ENCODE data around the gene FAM221B. TPM values are rescaled to one million over a fixed set of nuclear protein-coding genes. Genes with fewer than 3 reads are reported as not detected.

Gene FAM221B
- total RNA-seq, result not detected

- Histone ChIP-seq H3K36me3 (no peaks in the 10 kb centered on the region), H3K27ac (peak within 1 kb of the TSS; percentile 95), H3K4me3 (peak within 1 kb of the TSS; percentile 84), H3K27me3 (no peaks in the 10 kb centered on the region), H3K9me3 (no peaks in the 10 kb centered on the region), H3K4me1 (peaks cover 63% of the 10 kb centered on the region)
- WGBS, result 0% methylated on average over 9 of the region's 21 CpGs
- DNase-seq (ENCODE audit: low spot score in 2 of 2), result no peak
- TF ChIP-seq CTCF (IDR thresholded peaks at IDR 0.05), result no peak
- no peak for TF ChIP-seq EP300 (IDR thresholded peaks at IDR 0.05)
- TF ChIP-seq POLR2A (IDR thresholded peaks at IDR 0.05), result no peak
- TF ChIP-seq POLR2AphosphoS5 (IDR thresholded peaks at IDR 0.05), result no peak
Measured at GRCh38 chr9:35828716-35829083, at the start of gene FAM221B. Gene FAM221B (minus strand): TSS chr9:35828732. CDS start chr9:35826161, 2,571 bp downstream.

- H3K27me3 ChIP-seq, result no peaks in the 10 kb centered on the region
- H3K4me3 ChIP-seq, result no peak overlapping the region
- H3K9me3 ChIP-seq, result no peaks in the 10 kb centered on the region
- DNase-seq (ENCODE audit: low spot score in 2 of 2), result no peak
- H3K4me1 ChIP-seq, result no peaks in the 10 kb centered on the region
- no peaks in the 10 kb centered on the region for H3K36me3 ChIP-seq
- WGBS, result 66% methylated on average over 3 of the region's 3 CpGs
- TF ChIP-seq CTCF (IDR thresholded peaks at IDR 0.05), result no peak
- TF ChIP-seq POLR2AphosphoS5 (IDR thresholded peaks at IDR 0.05), result no peak
- H3K27ac ChIP-seq, result no peak overlapping the region
Measured at GRCh38 chr9:35872505-35872904, 44.0 kb upstream of the FAM221B start.

- no peak overlapping the region for H3K27ac ChIP-seq
- H3K4me1 ChIP-seq, result no peaks in the 10 kb centered on the region
- H3K4me3 ChIP-seq, result no peak overlapping the region
- 46% methylated on average over 3 of the region's 3 CpGs for WGBS
- no peaks in the 10 kb centered on the region for H3K27me3 ChIP-seq
- TF ChIP-seq POLR2AphosphoS5 (IDR thresholded peaks at IDR 0.05) (no peak), CTCF (IDR thresholded peaks at IDR 0.05) (no peak), POLR2A (IDR thresholded peaks at IDR 0.05) (no peak)
- no peaks in the 10 kb centered on the region for H3K36me3 ChIP-seq
- DNase-seq (ENCODE audit: low spot score in 2 of 2), result no peak
- no peaks in the 10 kb centered on the region for H3K9me3 ChIP-seq
Measured at GRCh38 chr9:35871545-35871944, 43.0 kb upstream of the FAM221B start.

GRCh38 chr9:35870351-35870923 lies 41.9 kb upstream of the FAM221B start, which contains the start of gene OR13J1:
Gene OR13J1 (minus strand): TSS chr9:35870401. CDS start chr9:35870401, 0 bp downstream.
- WGBS, result 89% methylated on average over 8 of the region's 8 CpGs

More at GRCh38 chr9:35870351-35870923, 41.9 kb upstream of the FAM221B start, which contains the start of gene OR13J1:
- no peak for DNase-seq (ENCODE audit: low spot score in 2 of 2)
- Histone ChIP-seq H3K9me3 (no peaks in the 10 kb centered on the region), H3K27ac (no peak within 1 kb of the TSS), H3K36me3 (no peaks in the 10 kb centered on the region), H3K4me1 (no peaks in the 10 kb centered on the region), H3K27me3 (no peaks in the 10 kb centered on the region), H3K4me3 (no peak within 1 kb of the TSS)
- TF ChIP-seq POLR2A (IDR thresholded peaks at IDR 0.05) (no peak), CTCF (IDR thresholded peaks at IDR 0.05) (no peak), POLR2AphosphoS5 (IDR thresholded peaks at IDR 0.05) (no peak), EP300 (IDR thresholded peaks at IDR 0.05) (no peak)
